Measurements from ENCODE around the gene SNED1. TPM values are rescaled to one million over a fixed set of nuclear protein-coding genes. Genes with fewer than 3 reads are reported as not detected.
A peak's percentile ranks its signal among the peaks of the same experiment; 100 is the strongest.

SNED1 gene
- total RNA-seq, 1 donor from 2014 or later, result 0.26 TPM

GRCh38 chr2:240956171-240956934, 42.1 kb upstream of the SNED1 start:
- Histone ChIP-seq H3K4me3 (ENCODE audit: low read depth, low read length) (no peak overlapping the region), H3K36me3 (ENCODE audit: control insufficient read depth, insufficient read depth, low read length) (no peaks in the 10 kb centered on the region), H3K27me3 (ENCODE audit: control insufficient read depth, insufficient read depth, low read length) (peaks cover 2% of the 10 kb centered on the region)
- no peak for DNase-seq (ENCODE audit: low read depth)
- TF ChIP-seq, protein P1, sequence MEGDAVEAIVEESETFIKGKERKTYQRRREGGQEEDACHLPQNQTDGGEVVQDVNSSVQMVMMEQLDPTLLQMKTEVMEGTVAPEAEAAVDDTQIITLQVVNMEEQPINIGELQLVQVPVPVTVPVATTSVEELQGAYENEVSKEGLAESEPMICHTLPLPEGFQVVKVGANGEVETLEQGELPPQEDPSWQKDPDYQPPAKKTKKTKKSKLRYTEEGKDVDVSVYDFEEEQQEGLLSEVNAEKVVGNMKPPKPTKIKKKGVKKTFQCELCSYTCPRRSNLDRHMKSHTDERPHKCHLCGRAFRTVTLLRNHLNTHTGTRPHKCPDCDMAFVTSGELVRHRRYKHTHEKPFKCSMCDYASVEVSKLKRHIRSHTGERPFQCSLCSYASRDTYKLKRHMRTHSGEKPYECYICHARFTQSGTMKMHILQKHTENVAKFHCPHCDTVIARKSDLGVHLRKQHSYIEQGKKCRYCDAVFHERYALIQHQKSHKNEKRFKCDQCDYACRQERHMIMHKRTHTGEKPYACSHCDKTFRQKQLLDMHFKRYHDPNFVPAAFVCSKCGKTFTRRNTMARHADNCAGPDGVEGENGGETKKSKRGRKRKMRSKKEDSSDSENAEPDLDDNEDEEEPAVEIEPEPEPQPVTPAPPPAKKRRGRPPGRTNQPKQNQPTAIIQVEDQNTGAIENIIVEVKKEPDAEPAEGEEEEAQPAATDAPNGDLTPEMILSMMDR (IDR thresholded peaks at IDR 0.05; ENCODE audit: insufficient read depth, low read length, severe bottlenecking), result no peak
- no peak for FAIRE-seq

DNA sequence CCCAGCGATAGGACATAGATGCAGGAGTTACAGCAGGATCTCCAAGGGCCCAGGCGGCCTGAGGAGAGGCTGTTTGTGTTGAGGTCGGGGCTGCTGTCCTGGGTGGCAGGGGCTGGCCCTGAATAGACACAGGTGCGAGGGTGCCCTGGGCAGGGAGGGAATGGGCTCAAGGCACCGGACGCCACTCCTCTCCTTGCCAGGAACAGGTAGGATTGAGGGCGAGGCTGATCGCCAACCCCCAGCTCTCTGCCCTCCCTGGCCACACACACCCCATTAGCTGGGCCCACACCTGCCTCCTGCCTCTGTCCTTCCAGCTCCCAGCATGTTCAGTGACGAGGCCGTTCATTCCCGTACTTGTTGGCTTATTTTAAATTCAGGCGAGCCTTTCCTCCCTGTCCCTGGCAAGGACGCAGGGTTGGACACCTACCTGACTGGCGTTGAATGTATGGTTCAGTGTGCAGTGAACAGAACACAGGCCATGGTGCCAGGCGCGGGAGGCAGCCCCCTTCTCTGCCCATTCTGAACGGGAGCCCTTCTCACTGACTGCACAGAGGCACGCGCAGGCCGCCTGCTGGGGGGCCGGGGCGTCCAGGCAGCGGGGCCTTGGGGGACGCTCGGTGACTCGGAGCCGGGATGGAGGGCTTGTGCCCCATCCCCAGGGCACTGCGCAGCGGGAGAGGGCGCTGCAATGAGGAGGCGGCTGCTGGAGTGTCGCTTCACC, 41.3 kb upstream of the SNED1 start:
- H3K27me3 ChIP-seq (ENCODE audit: control insufficient read depth, insufficient read depth, low read length), result peaks cover 2% of the 10 kb centered on the region
- FAIRE-seq, result peak; percentile 18
- no peak for DNase-seq (ENCODE audit: low read depth)

DNA sequence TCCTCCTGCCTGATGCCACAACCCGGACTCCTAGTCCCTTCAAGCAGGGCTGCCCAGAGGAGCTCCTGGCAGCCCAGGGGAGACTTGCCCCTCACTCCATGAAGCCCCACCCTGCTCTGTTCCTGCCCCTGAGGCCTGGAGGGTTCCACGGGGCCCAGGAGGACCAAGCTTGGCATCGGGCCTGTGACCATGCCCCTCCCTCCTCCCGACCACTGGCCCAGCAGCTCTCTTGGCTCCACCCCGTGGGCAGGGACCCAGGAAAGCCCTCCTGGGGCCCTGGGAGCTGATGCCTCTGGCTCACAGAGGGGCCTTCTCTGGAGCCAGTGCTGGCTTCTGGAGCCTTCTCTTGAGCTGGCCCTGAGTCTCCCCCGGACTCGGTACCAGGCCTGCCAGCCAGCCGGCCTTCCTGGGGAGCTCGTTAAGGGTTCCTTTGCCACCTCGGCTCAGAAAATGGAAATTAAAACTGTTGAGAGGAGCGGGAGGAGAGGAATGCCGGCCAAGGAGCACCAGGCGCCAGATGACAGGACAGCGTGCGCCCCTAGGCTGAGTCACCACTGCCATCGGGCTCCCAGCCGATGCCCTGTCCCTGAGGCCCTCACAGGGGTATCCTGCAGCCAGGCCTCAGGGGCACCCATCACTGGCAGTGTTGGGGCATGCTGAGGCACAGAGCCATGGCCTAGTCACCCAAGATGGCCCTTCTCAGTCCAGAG, 40.6 kb upstream of the SNED1 start:
- H3K4me3 ChIP-seq (ENCODE audit: low read depth, low read length), result no peak overlapping the region
- FAIRE-seq, result no peak
- H3K36me3 ChIP-seq (ENCODE audit: control insufficient read depth, insufficient read depth, low read length), result no peaks in the 10 kb centered on the region
- DNase-seq (ENCODE audit: low read depth), result no peak
- TF ChIP-seq, protein P1 (IDR thresholded peaks at IDR 0.05; ENCODE audit: insufficient read depth, low read length, severe bottlenecking), result no peak
- H3K27me3 ChIP-seq (ENCODE audit: control insufficient read depth, insufficient read depth, low read length), result peaks cover 2% of the 10 kb centered on the region

More for the DNA sequence above, 41.3 kb upstream of the SNED1 start:
- Histone ChIP-seq H3K36me3 (ENCODE audit: control insufficient read depth, insufficient read depth, low read length) (no peaks in the 10 kb centered on the region), H3K4me3 (ENCODE audit: low read depth, low read length) (no peak overlapping the region)
- TF ChIP-seq, protein P1 (IDR thresholded peaks at IDR 0.05; ENCODE audit: insufficient read depth, low read length, severe bottlenecking), result no peak

DNA sequence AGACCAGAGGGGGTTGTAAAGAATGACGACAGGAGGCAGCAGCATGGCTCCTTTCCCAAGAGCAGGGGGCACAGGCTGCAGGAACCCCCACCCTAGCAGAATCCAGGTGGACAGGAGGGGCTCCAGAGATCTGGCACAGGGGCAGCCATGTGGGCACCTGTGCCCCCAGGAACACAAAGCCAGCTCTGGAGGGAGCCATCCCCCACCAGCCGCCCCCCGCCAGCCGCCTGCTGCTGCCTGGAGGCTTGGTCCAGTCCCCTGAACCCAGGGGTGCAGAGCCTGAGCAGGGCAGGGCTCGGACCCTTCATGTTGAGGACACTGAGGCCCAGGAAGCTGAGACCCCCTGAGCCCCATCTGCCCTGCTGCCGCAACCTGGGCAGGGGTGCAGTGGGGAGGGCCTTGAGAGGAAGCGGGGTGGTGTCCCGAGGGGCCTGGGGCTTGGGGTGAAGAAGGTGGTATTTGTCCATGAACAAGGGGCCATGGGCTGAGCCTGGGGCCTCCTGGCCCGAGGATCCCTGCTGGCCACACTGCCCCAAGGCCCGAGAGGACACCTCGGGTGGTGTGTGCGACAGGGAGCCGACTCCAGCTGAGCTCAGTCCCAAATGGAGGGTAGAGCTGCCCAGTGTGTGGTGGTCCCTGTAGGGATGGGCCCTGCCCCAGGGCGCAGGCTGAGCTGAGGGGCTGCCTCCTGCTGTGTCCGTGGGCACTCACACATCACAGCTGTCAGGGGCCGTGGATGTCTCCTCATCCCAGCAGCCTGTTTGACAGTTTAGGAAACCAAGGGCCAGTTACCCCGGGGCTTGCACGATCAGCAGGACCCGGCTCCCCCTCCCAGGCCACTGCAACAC, 39.8 kb upstream of the SNED1 start:
- H3K4me3 ChIP-seq (ENCODE audit: low read depth, low read length), result no peak overlapping the region
- FAIRE-seq (no peak), DNase-seq (ENCODE audit: low read depth) (no peak)
- TF ChIP-seq, protein P1 (IDR thresholded peaks at IDR 0.05; ENCODE audit: insufficient read depth, low read length, severe bottlenecking), result no peak
- peaks cover 2% of the 10 kb centered on the region for H3K27me3 ChIP-seq (ENCODE audit: control insufficient read depth, insufficient read depth, low read length)
- no peaks in the 10 kb centered on the region for H3K36me3 ChIP-seq (ENCODE audit: control insufficient read depth, insufficient read depth, low read length)

GRCh38 chr2:240959214-240959940, 39.0 kb upstream of the SNED1 start:
- FAIRE-seq (no peak), DNase-seq (ENCODE audit: low read depth) (no peak)
- H3K36me3 ChIP-seq (ENCODE audit: control insufficient read depth, insufficient read depth, low read length), result no peaks in the 10 kb centered on the region
- H3K4me3 ChIP-seq (ENCODE audit: low read depth, low read length), result no peak overlapping the region
- peaks cover 1% of the 10 kb centered on the region for H3K27me3 ChIP-seq (ENCODE audit: control insufficient read depth, insufficient read depth, low read length)
- TF ChIP-seq, protein P1 (IDR thresholded peaks at IDR 0.05; ENCODE audit: insufficient read depth, low read length, severe bottlenecking), result no peak
